ENCODE measurements around the gene ZNF366.

GRCh38 chr5:72451741-72452505, 55.3 kb downstream of the ZNF366 start:
- no peak for TF ChIP-seq CTCF (IDR thresholded peaks at IDR 0.05 in 2 of 3, conservative IDR thresholded peaks at IDR 0.05 in 1 of 3; ENCODE audit: borderline replicate concordance in 1 of 3, insufficient read depth in 1 of 3, low read depth in 2 of 3, low read length in 2 of 3)
- TF ChIP-seq JUND (IDR thresholded peaks at IDR 0.05) = no peak
- TF ChIP-seq MAX (IDR thresholded peaks at IDR 0.05) = no peak
- TF ChIP-seq SRF (IDR thresholded peaks at IDR 0.05; ENCODE audit: low read depth) = no peak
- no peak for TF ChIP-seq REST (IDR thresholded peaks at IDR 0.05; ENCODE audit: low read depth)
- no peak for TF ChIP-seq SP1 (IDR thresholded peaks at IDR 0.05; ENCODE audit: low read depth)
- no peak for TF ChIP-seq POLR2A (IDR thresholded peaks at IDR 0.05; ENCODE audit: borderline replicate concordance, extremely low read depth, insufficient read depth, insufficient read length)
- no peak for TF ChIP-seq SIN3A (IDR thresholded peaks at IDR 0.05; ENCODE audit: low read depth)
- no peak for TF ChIP-seq EZH2 (IDR thresholded peaks at IDR 0.05)
- no peak for TF ChIP-seq POLR2AphosphoS5 (IDR thresholded peaks at IDR 0.05; ENCODE audit: low read depth, low read length)
- TF ChIP-seq EGR1 (IDR thresholded peaks at IDR 0.05; ENCODE audit: low read depth) = no peak
- no peak for TF ChIP-seq TCF7L2 (IDR thresholded peaks at IDR 0.05; ENCODE audit: borderline replicate concordance, extremely low read depth, insufficient read depth, insufficient read length)
